ENCODE measurements around the gene CPSF2.
"Not testable (repeated sequence)": the region's sequence is repeated elsewhere in the genome, so short reads cannot be mapped to it uniquely, and the experiment has no call there.

CPSF2 gene

GRCh38 chr14:92164958-92165357, 43.2 kb downstream of the CPSF2 start:
- Histone ChIP-seq H3K4me3 (ENCODE audit: low read length) (no peak overlapping the region), H3K27me3 (ENCODE audit: low read depth, low read length) (no peaks in the 10 kb centered on the region), H3K4me1 (ENCODE audit: low read length) (no peaks in the 10 kb centered on the region), H3K79me2 (ENCODE audit: low read length) (no peaks in the 10 kb centered on the region), H3K36me3 (replicated peaks; ENCODE audit: low read depth, low read length) (peaks cover 64% of the 10 kb centered on the region), H3K4me2 (ENCODE audit: low read length) (no peak overlapping the region), H4K20me1 (ENCODE audit: insufficient read depth, low read length) (no peaks in the 10 kb centered on the region), H3K9ac (ENCODE audit: low read length) (no peak overlapping the region), H3K9me3 (ENCODE audit: insufficient read depth, low read length) (no peaks in the 10 kb centered on the region), H3K27ac (ENCODE audit: low read length) (no peak overlapping the region), H2AFZ (ENCODE audit: low read depth, low read length) (no peak overlapping the region)
- no peak for TF ChIP-seq EZH2phosphoT487 (IDR thresholded peaks at IDR 0.05; ENCODE audit: low read depth)
- no peak for TF ChIP-seq CTCF (IDR thresholded peaks at IDR 0.05; ENCODE audit: low read depth, low read length)

GRCh38 chr14:92173668-92174067, 51.9 kb downstream of the CPSF2 start:
- no peak overlapping the region for H3K27ac ChIP-seq (ENCODE audit: low read length)
- H3K9me3 ChIP-seq (ENCODE audit: insufficient read depth, low read length), result no peaks in the 10 kb centered on the region
- no peaks in the 10 kb centered on the region for H4K20me1 ChIP-seq (ENCODE audit: insufficient read depth, low read length)
- H2AFZ ChIP-seq (ENCODE audit: low read depth, low read length), result no peak overlapping the region
- peaks cover 9% of the 10 kb centered on the region for H3K36me3 ChIP-seq (replicated peaks; ENCODE audit: low read depth, low read length)
- no peaks in the 10 kb centered on the region for H3K4me1 ChIP-seq (ENCODE audit: low read length)
- no peak overlapping the region for H3K4me2 ChIP-seq (ENCODE audit: low read length)
- H3K4me3 ChIP-seq (ENCODE audit: low read length), result no peak overlapping the region
- TF ChIP-seq EZH2phosphoT487 (IDR thresholded peaks at IDR 0.05; ENCODE audit: low read depth) (no peak), CTCF (IDR thresholded peaks at IDR 0.05; ENCODE audit: low read depth, low read length) (no peak)
- H3K9ac ChIP-seq (ENCODE audit: low read length), result no peak overlapping the region
- H3K79me2 ChIP-seq (ENCODE audit: low read length), result no peaks in the 10 kb centered on the region
- H3K27me3 ChIP-seq (ENCODE audit: low read depth, low read length), result no peaks in the 10 kb centered on the region

- H3K27me3 ChIP-seq (ENCODE audit: low read depth, low read length), result no peaks in the 10 kb centered on the region
- no peaks in the 10 kb centered on the region for H3K9me3 ChIP-seq (ENCODE audit: insufficient read depth, low read length)
- no peak overlapping the region for H2AFZ ChIP-seq (ENCODE audit: low read depth, low read length)
- peaks cover 7% of the 10 kb centered on the region for H3K36me3 ChIP-seq (replicated peaks; ENCODE audit: low read depth, low read length)
- TF ChIP-seq EZH2phosphoT487 (IDR thresholded peaks at IDR 0.05; ENCODE audit: low read depth) (no peak), CTCF (IDR thresholded peaks at IDR 0.05; ENCODE audit: low read depth, low read length) (no peak)
- H3K4me2 ChIP-seq (ENCODE audit: low read length), result no peak overlapping the region
- no peaks in the 10 kb centered on the region for H4K20me1 ChIP-seq (ENCODE audit: insufficient read depth, low read length)
- no peaks in the 10 kb centered on the region for H3K4me1 ChIP-seq (ENCODE audit: low read length)
- H3K27ac ChIP-seq (ENCODE audit: low read length), result no peak overlapping the region
- no peak overlapping the region for H3K9ac ChIP-seq (ENCODE audit: low read length)
- no peak overlapping the region for H3K4me3 ChIP-seq (ENCODE audit: low read length)
- no peaks in the 10 kb centered on the region for H3K79me2 ChIP-seq (ENCODE audit: low read length)
Observed at GRCh38 chr14:92175811-92176210, 54.0 kb downstream of the CPSF2 start.

- H3K27me3 ChIP-seq (ENCODE audit: low read depth, low read length), result no peaks in the 10 kb centered on the region
- no peak overlapping the region for H3K4me3 ChIP-seq (ENCODE audit: low read length)
- no peaks in the 10 kb centered on the region for H3K79me2 ChIP-seq (ENCODE audit: low read length)
- no peak overlapping the region for H3K9ac ChIP-seq (ENCODE audit: low read length)
- H3K4me1 ChIP-seq (ENCODE audit: low read length), result no peaks in the 10 kb centered on the region
- TF ChIP-seq CTCF (IDR thresholded peaks at IDR 0.05; ENCODE audit: low read depth, low read length) (no peak), EZH2phosphoT487 (IDR thresholded peaks at IDR 0.05; ENCODE audit: low read depth) (no peak)
- H2AFZ ChIP-seq (ENCODE audit: low read depth, low read length), result no peak overlapping the region
- H4K20me1 ChIP-seq (ENCODE audit: insufficient read depth, low read length), result no peaks in the 10 kb centered on the region
- H3K4me2 ChIP-seq (ENCODE audit: low read length), result no peak overlapping the region
- H3K9me3 ChIP-seq (ENCODE audit: insufficient read depth, low read length), result no peaks in the 10 kb centered on the region
- no peak overlapping the region for H3K27ac ChIP-seq (ENCODE audit: low read length)
- H3K36me3 ChIP-seq (replicated peaks; ENCODE audit: low read depth, low read length), result peaks cover 7% of the 10 kb centered on the region
Observed at GRCh38 chr14:92176476-92176875, 54.7 kb downstream of the CPSF2 start.

- not testable (repeated sequence) for H3K79me2 ChIP-seq (ENCODE audit: low read length); H3K36me3 ChIP-seq (replicated peaks; ENCODE audit: low read depth, low read length); H2AFZ ChIP-seq (ENCODE audit: low read depth, low read length); H3K9me3 ChIP-seq (ENCODE audit: insufficient read depth, low read length); H4K20me1 ChIP-seq (ENCODE audit: insufficient read depth, low read length); H3K4me1 ChIP-seq (ENCODE audit: low read length); H3K4me3 ChIP-seq (ENCODE audit: low read length); H3K27ac ChIP-seq (ENCODE audit: low read length); H3K27me3 ChIP-seq (ENCODE audit: low read depth, low read length); H3K9ac ChIP-seq (ENCODE audit: low read length); H3K4me2 ChIP-seq (ENCODE audit: low read length)
Observed at GRCh38 chr14:92179178-92179577, 57.4 kb downstream of the CPSF2 start.
